ENCODE measurements around the gene ST6GAL2. TPM values are rescaled to one million over a fixed set of nuclear protein-coding genes. Genes with fewer than 3 reads are reported as not detected.

The ST6GAL2 gene
- total and polyA plus RNA-seq, 9 of the 15 experiments (the other 6 are each of a cell fraction or from before 2014, with no cell fraction given), result not detected

- TF ChIP-seq ZNF75A (CRISPR knock-in tag; IDR thresholded peaks at IDR 0.05) (no peak), PRMT5 (CRISPR knock-in tag; IDR thresholded peaks at IDR 0.05) (no peak), NCOR1 (IDR thresholded peaks at IDR 0.05) (no peak), ZBTB9 (CRISPR knock-in tag; IDR thresholded peaks at IDR 0.05) (no peak), SMARCA5 (IDR thresholded peaks at IDR 0.05) (no peak), MBD2 (IDR thresholded peaks at IDR 0.05; ENCODE audit: borderline replicate concordance, low read depth) (no peak)
These were observed 34.0 kb downstream of the ST6GAL2 start (continued) for GRCh38 chr2:106851881-106852501.

GRCh38 chr2:106851087-106851874, 34.7 kb downstream of the ST6GAL2 start:
- H3K9ac ChIP-seq (ENCODE audit: insufficient read depth in 1 of 2, low read depth in 2 of 2, low read length in 2 of 2), result no peak overlapping the region
- ChIA-PET POLR2A (no interaction called here), CTCF (ENCODE audit: low intra/inter-chr PET ratio) (no interaction called here)
- no peaks in the 10 kb centered on the region for H3K9me3 ChIP-seq (replicated peaks; ENCODE audit: control insufficient read depth, insufficient read depth, low read depth, low read length)
- DNase-seq (ENCODE audit: extremely low read depth in 1 of 4, low spot score in 3 of 4) (no peak), ATAC-seq (no peak), FAIRE-seq (no peak)
- no peak overlapping the region for H2AFZ ChIP-seq (ENCODE audit: low read depth, low read length)
- WGBS (ENCODE audit: insufficient coverage, low coverage, missing lambda C conversion rate), result under 1% methylated on average over 7 of the region's 7 CpGs
- no peaks in the 10 kb centered on the region for H3K4me1 ChIP-seq (replicated peaks in 1 of 2; ENCODE audit: control insufficient read depth in 2 of 2, insufficient read depth in 2 of 2, low read length in 2 of 2)
- H3K4me2 ChIP-seq (ENCODE audit: insufficient read depth, low read length), result no peak overlapping the region
- in situ Hi-C loops (cut with MboI) (no loop called here), intact Hi-C loops (cut with micrococcal nuclease) (no loop called here)
- no peak overlapping the region for H3K27ac ChIP-seq (ENCODE audit: extremely low read depth, low read depth, low read length)
- no peaks in the 10 kb centered on the region for H3K9me1 ChIP-seq (ENCODE audit: control insufficient read depth, insufficient read depth, low read length)
- H3K79me2 ChIP-seq (ENCODE audit: control insufficient read depth, insufficient read depth, low read length), result no peaks in the 10 kb centered on the region
- H3K36me3 ChIP-seq (ENCODE audit: control insufficient read depth, insufficient read depth, low read length), result no peaks in the 10 kb centered on the region
- H3K27me3 ChIP-seq (ENCODE audit: control insufficient read depth in 2 of 2, insufficient read depth in 2 of 2, low read length in 2 of 2), result no peaks in the 10 kb centered on the region
- H4K20me1 ChIP-seq (replicated peaks; ENCODE audit: control insufficient read depth, insufficient read depth, low read length), result no peaks in the 10 kb centered on the region
- H3K4me3 ChIP-seq, result no peak overlapping the region
- BruUV-seq (replicated peaks), result no TSS peak
- TF ChIP-seq NFYB (IDR thresholded peaks at IDR 0.05; ENCODE audit: extremely low read depth, insufficient read length), result no peak
- no peak for TF ChIP-seq MGA (IDR thresholded peaks at IDR 0.05)
